Measurements from ENCODE around the gene MZT2A.

- TF ChIP-seq CTCF (conservative IDR thresholded peaks at IDR 0.05; ENCODE audit: low read length): no peak
- TF ChIP-seq EZH2phosphoT487 (IDR thresholded peaks at IDR 0.05; ENCODE audit: borderline replicate concordance, low read depth, low read length): no peak
Observed at GRCh38 chr2:131521961-131522781, 30.0 kb upstream of the MZT2A start.

Data from OCI-LY7 (cell line).